ENCODE results near the gene HS3ST6.

- TF ChIP-seq POLR2A (IDR thresholded peaks at IDR 0.05): no peak
- TF ChIP-seq, protein P1, sequence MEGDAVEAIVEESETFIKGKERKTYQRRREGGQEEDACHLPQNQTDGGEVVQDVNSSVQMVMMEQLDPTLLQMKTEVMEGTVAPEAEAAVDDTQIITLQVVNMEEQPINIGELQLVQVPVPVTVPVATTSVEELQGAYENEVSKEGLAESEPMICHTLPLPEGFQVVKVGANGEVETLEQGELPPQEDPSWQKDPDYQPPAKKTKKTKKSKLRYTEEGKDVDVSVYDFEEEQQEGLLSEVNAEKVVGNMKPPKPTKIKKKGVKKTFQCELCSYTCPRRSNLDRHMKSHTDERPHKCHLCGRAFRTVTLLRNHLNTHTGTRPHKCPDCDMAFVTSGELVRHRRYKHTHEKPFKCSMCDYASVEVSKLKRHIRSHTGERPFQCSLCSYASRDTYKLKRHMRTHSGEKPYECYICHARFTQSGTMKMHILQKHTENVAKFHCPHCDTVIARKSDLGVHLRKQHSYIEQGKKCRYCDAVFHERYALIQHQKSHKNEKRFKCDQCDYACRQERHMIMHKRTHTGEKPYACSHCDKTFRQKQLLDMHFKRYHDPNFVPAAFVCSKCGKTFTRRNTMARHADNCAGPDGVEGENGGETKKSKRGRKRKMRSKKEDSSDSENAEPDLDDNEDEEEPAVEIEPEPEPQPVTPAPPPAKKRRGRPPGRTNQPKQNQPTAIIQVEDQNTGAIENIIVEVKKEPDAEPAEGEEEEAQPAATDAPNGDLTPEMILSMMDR (IDR thresholded peaks at IDR 0.05): no peak
Observed at GRCh38 chr16:1930338-1930720, 12.1 kb upstream of the HS3ST6 start.

All from Peyer's patch (tissue), 4 donors.